ENCODE results near the gene SF3B2.

Gene SF3B2

GRCh38 chr11:66032957-66033735, 19.0 kb upstream of the SF3B2 start:
- ATAC-seq (ENCODE audit: insufficient read depth, low read depth): no peak
- Histone ChIP-seq H3K9me3 (ENCODE audit: insufficient read depth, low read length, severe bottlenecking) (no peaks in the 10 kb centered on the region), H2AFZ (ENCODE audit: low read depth, low read length) (no peak overlapping the region), H3K79me2 (ENCODE audit: insufficient read depth, low read length) (no peaks in the 10 kb centered on the region), H3K4me2 (ENCODE audit: insufficient read depth, low read length) (no peak overlapping the region), H3K36me3 (ENCODE audit: insufficient read depth, low read length) (no peaks in the 10 kb centered on the region), H4K20me1 (ENCODE audit: insufficient read depth, low read length) (no peaks in the 10 kb centered on the region), H3K9ac (ENCODE audit: low read depth, low read length) (no peak overlapping the region), H3K4me3 (ENCODE audit: low read depth in 1 of 2, low read length in 2 of 2) (no peak overlapping the region), H3K27me3 (ENCODE audit: insufficient read depth, low read length, poor library complexity) (no peaks in the 10 kb centered on the region), H3K4me1 (ENCODE audit: insufficient read depth, low read length) (no peaks in the 10 kb centered on the region), H3K27ac (ENCODE audit: low read length) (no peak overlapping the region)
- no peak for DNase-seq
- TF ChIP-seq EZH2 (IDR thresholded peaks at IDR 0.05; ENCODE audit: borderline replicate concordance, low read depth, low read length, severe bottlenecking): no peak
- no peak for TF ChIP-seq CTCF (IDR thresholded peaks at IDR 0.05; ENCODE audit: borderline replicate concordance, extremely low read depth, low read length, poor library complexity, severe bottlenecking)

GRCh38 chr11:66035653-66036333, 16.4 kb upstream of the SF3B2 start:
- TF ChIP-seq EZH2 (IDR thresholded peaks at IDR 0.05; ENCODE audit: borderline replicate concordance, low read depth, low read length, severe bottlenecking): no peak
- TF ChIP-seq CTCF (IDR thresholded peaks at IDR 0.05; ENCODE audit: borderline replicate concordance, extremely low read depth, low read length, poor library complexity, severe bottlenecking): no peak
- Histone ChIP-seq H3K4me2 (ENCODE audit: insufficient read depth, low read length) (no peak overlapping the region), H3K36me3 (ENCODE audit: insufficient read depth, low read length) (no peaks in the 10 kb centered on the region), H3K27me3 (ENCODE audit: insufficient read depth, low read length, poor library complexity) (no peaks in the 10 kb centered on the region), H2AFZ (ENCODE audit: low read depth, low read length) (no peak overlapping the region), H3K9me3 (ENCODE audit: insufficient read depth, low read length, severe bottlenecking) (no peaks in the 10 kb centered on the region), H3K79me2 (ENCODE audit: insufficient read depth, low read length) (no peaks in the 10 kb centered on the region), H3K9ac (ENCODE audit: low read depth, low read length) (no peak overlapping the region), H4K20me1 (ENCODE audit: insufficient read depth, low read length) (no peaks in the 10 kb centered on the region), H3K4me1 (ENCODE audit: insufficient read depth, low read length) (no peaks in the 10 kb centered on the region), H3K27ac (ENCODE audit: low read length) (no peak overlapping the region), H3K4me3 (ENCODE audit: low read depth in 1 of 2, low read length in 2 of 2) (no peak overlapping the region)
- ATAC-seq (ENCODE audit: insufficient read depth, low read depth) (no peak), DNase-seq (no peak)

GRCh38 chr11:66036334-66036710, 15.8 kb upstream of the SF3B2 start:
- Histone ChIP-seq H3K4me1 (ENCODE audit: insufficient read depth, low read length) (no peaks in the 10 kb centered on the region), H3K36me3 (ENCODE audit: insufficient read depth, low read length) (no peaks in the 10 kb centered on the region), H3K27me3 (ENCODE audit: insufficient read depth, low read length, poor library complexity) (no peaks in the 10 kb centered on the region), H3K4me2 (ENCODE audit: insufficient read depth, low read length) (no peak overlapping the region), H3K4me3 (ENCODE audit: low read depth in 1 of 2, low read length in 2 of 2) (no peak overlapping the region), H3K79me2 (ENCODE audit: insufficient read depth, low read length) (no peaks in the 10 kb centered on the region), H4K20me1 (ENCODE audit: insufficient read depth, low read length) (no peaks in the 10 kb centered on the region), H2AFZ (ENCODE audit: low read depth, low read length) (no peak overlapping the region), H3K27ac (ENCODE audit: low read length) (no peak overlapping the region), H3K9ac (ENCODE audit: low read depth, low read length) (no peak overlapping the region), H3K9me3 (ENCODE audit: insufficient read depth, low read length, severe bottlenecking) (no peaks in the 10 kb centered on the region)
- no peak for TF ChIP-seq EZH2 (IDR thresholded peaks at IDR 0.05; ENCODE audit: borderline replicate concordance, low read depth, low read length, severe bottlenecking)
- no peak for TF ChIP-seq CTCF (IDR thresholded peaks at IDR 0.05; ENCODE audit: borderline replicate concordance, extremely low read depth, low read length, poor library complexity, severe bottlenecking)
- no peak for DNase-seq
- no peak for ATAC-seq (ENCODE audit: insufficient read depth, low read depth)

Data from DND-41 (cell line).